GM18519 (cell line): ENCODE measurements around the gene SLC9A9.

Experiments used
- ATAC-seq: cut with Tn5 transposase; IDR thresholded peaks from one replicate; pipeline ENCODE4 v1.9.1; 2021; ENCODE audit warnings: mild to moderate bottlenecking, moderate library complexity; ENCODE audit not compliant: unreplicated experiment, low FRiP score

The SLC9A9 gene

GRCh38 chr3:143764840-143765239 lies 83.4 kb downstream of the SLC9A9 start:
- no peak for ATAC-seq

GRCh38 chr3:143763564-143764162 lies 84.6 kb downstream of the SLC9A9 start:
- no peak for ATAC-seq

- no peak for ATAC-seq
These were observed 90.6 kb downstream of the SLC9A9 start for GRCh38 chr3:143757691-143758090.

GRCh38 chr3:143755978-143756377 lies 92.3 kb downstream of the SLC9A9 start:
- no peak for ATAC-seq

- ATAC-seq: no peak
These were observed 94.2 kb downstream of the SLC9A9 start for GRCh38 chr3:143754090-143754489.

- no peak for ATAC-seq
These were observed 94.8 kb downstream of the SLC9A9 start for GRCh38 chr3:143753456-143753855.

GRCh38 chr3:143753006-143753405 lies 95.3 kb downstream of the SLC9A9 start:
- ATAC-seq: no peak

GRCh38 chr3:143751643-143752178 lies 96.6 kb downstream of the SLC9A9 start:
- ATAC-seq: peak; percentile 74

- ATAC-seq: no peak
These were observed 97.4 kb downstream of the SLC9A9 start for GRCh38 chr3:143750841-143751240.

GRCh38 chr3:143749926-143750325 lies 98.3 kb downstream of the SLC9A9 start:
- no peak for ATAC-seq

- no peak for ATAC-seq
These were observed 111.2 kb downstream of the SLC9A9 start for GRCh38 chr3:143737065-143737464.

- no peak for ATAC-seq
These were observed 111.9 kb downstream of the SLC9A9 start for GRCh38 chr3:143736205-143736997.

- ATAC-seq: no peak
These were observed 116.5 kb downstream of the SLC9A9 start for GRCh38 chr3:143731776-143732175.

- ATAC-seq: no peak
These were observed 116.9 kb downstream of the SLC9A9 start for GRCh38 chr3:143731320-143731719.

- no peak for ATAC-seq
These were observed 120.9 kb downstream of the SLC9A9 start for GRCh38 chr3:143727391-143727790.

- ATAC-seq: no peak
These were observed 121.5 kb downstream of the SLC9A9 start for GRCh38 chr3:143726727-143727126.

GRCh38 chr3:143720381-143720780 lies 127.9 kb downstream of the SLC9A9 start:
- no peak for ATAC-seq

GRCh38 chr3:143718463-143718862 lies 129.8 kb downstream of the SLC9A9 start:
- no peak for ATAC-seq

GRCh38 chr3:143716731-143717130 lies 131.5 kb downstream of the SLC9A9 start:
- no peak for ATAC-seq

GRCh38 chr3:143712522-143712921 lies 135.7 kb downstream of the SLC9A9 start:
- no peak for ATAC-seq

GRCh38 chr3:143707848-143708247 lies 140.4 kb downstream of the SLC9A9 start:
- ATAC-seq: no peak

GRCh38 chr3:143700431-143700975 lies 147.8 kb downstream of the SLC9A9 start:
- ATAC-seq: no peak
